IPS-18c (cell line): ENCODE measurements around the gene GDI1.

Experiments used
- H3K4me3 ChIP-seq: 2 replicates; pipeline ENCODE4 v1.7.0; 2013; ENCODE audit warnings: low read depth, mild to moderate bottlenecking, low read length, moderate library complexity; ENCODE audit not compliant: insufficient read depth
- H3K9me3 ChIP-seq: one replicate; pipeline ENCODE4 v1.6.1; 2013; ENCODE audit warnings: mild to moderate bottlenecking, low read length, moderate library complexity; ENCODE audit not compliant: control insufficient read depth, insufficient read depth

The GDI1 gene

GRCh38 chrX:154430916-154431315, 6.0 kb upstream of the GDI1 start:
- H3K9me3 ChIP-seq, result peaks cover 11% of the 10 kb centered on the region

GRCh38 chrX:154431341-154431740, 5.6 kb upstream of the GDI1 start:
- Histone ChIP-seq H3K4me3 (no peak overlapping the region), H3K9me3 (peaks cover 11% of the 10 kb centered on the region)

More at GRCh38 chrX:154430916-154431315, 6.0 kb upstream of the GDI1 start:
- H3K4me3 ChIP-seq, result no peak overlapping the region

GRCh38 chrX:154432210-154432609, 4.7 kb upstream of the GDI1 start:
- no peak overlapping the region for H3K4me3 ChIP-seq
- peaks cover 11% of the 10 kb centered on the region for H3K9me3 ChIP-seq

GRCh38 chrX:154433605-154434004, 3.3 kb upstream of the GDI1 start:
- no peak overlapping the region for H3K4me3 ChIP-seq
- peaks cover 13% of the 10 kb centered on the region for H3K9me3 ChIP-seq

- H3K9me3 ChIP-seq, result peaks cover 13% of the 10 kb centered on the region
- H3K4me3 ChIP-seq, result no peak overlapping the region
Measured at GRCh38 chrX:154434394-154435168, 2.4 kb upstream of the GDI1 start.

GRCh38 chrX:154435171-154435733, 1.7 kb upstream of the GDI1 start:
- Histone ChIP-seq H3K9me3 (peaks cover 13% of the 10 kb centered on the region), H3K4me3 (no peak overlapping the region)

- peaks cover 13% of the 10 kb centered on the region for H3K9me3 ChIP-seq
- H3K4me3 ChIP-seq, result peak overlapping the region; percentile 64; the same call in 1 of the 2 replicates
Measured at GRCh38 chrX:154436374-154436982, 476 bp upstream of the GDI1 start.

GRCh38 chrX:154437971-154438893, 1.3 kb downstream of the GDI1 start:
- Histone ChIP-seq H3K4me3 (peak overlapping the region; percentile 64), H3K9me3 (peaks cover 13% of the 10 kb centered on the region)

- Histone ChIP-seq H3K9me3 (peaks cover 8% of the 10 kb centered on the region), H3K4me3 (no peak overlapping the region)
Measured at GRCh38 chrX:154439841-154440240, 2.9 kb downstream of the GDI1 start.

GRCh38 chrX:154440623-154441357, 3.8 kb downstream of the GDI1 start:
- Histone ChIP-seq H3K4me3 (no peak overlapping the region), H3K9me3 (peaks cover 8% of the 10 kb centered on the region)

- H3K4me3 ChIP-seq, result no peak overlapping the region
- H3K9me3 ChIP-seq, result peaks cover 8% of the 10 kb centered on the region
Measured at GRCh38 chrX:154441564-154441963, 4.6 kb downstream of the GDI1 start.

GRCh38 chrX:154441984-154442707, 5.2 kb downstream of the GDI1 start:
- H3K9me3 ChIP-seq, result peaks cover 8% of the 10 kb centered on the region
- H3K4me3 ChIP-seq, result no peak overlapping the region; the same call in 1 of the 2 replicates

GRCh38 chrX:154443479-154443910, 6.5 kb downstream of the GDI1 start:
- peak overlapping the region; percentile 36; the same call in 1 of the 2 replicates for H3K4me3 ChIP-seq
- peaks cover 7% of the 10 kb centered on the region for H3K9me3 ChIP-seq

- Histone ChIP-seq H3K4me3 (peak within 1 kb of the TSS; percentile 55), H3K9me3 (peaks cover 9% of the 10 kb centered on the region)
Measured at GRCh38 chrX:154443992-154444754, 7.2 kb downstream of the GDI1 start, which contains the start of gene FAM50A. Gene FAM50A, plus strand, starts transcription at chrX:154444141. Its CDS starts 95 bp downstream, at chrX:154444236.

GRCh38 chrX:154444755-154445246, 7.8 kb downstream of the GDI1 start:
- Histone ChIP-seq H3K4me3 (peak overlapping the region; percentile 55), H3K9me3 (peaks cover 9% of the 10 kb centered on the region)
